Activated CD4-positive, alpha-beta T cell treated with anti-CD3 and anti-CD28 coated beads, Interleukin-10, Interleukin-2, amounts not matched to agents 100 ng/mL and 50 ng/mL, durations not matched to agents 16 hours and 8 hours (primary cell): ENCODE data around the gene CNTNAP2.
"Not testable (repeated sequence)": the region's sequence is repeated elsewhere in the genome, so short reads cannot be mapped to it uniquely, and the experiment has no call there.

Experiments used
- DNase-seq: peaks from one replicate; pipeline ENCODE4 v3.0.0-alpha.2; 2020

The CNTNAP2 gene

GRCh38 chr7:148397551-148397950 lies 2280.9 kb downstream of the CNTNAP2 start:
- DNase-seq: no peak

- no peak for DNase-seq
These were observed 2281.4 kb downstream of the CNTNAP2 start for GRCh38 chr7:148397985-148398384.

- peak; percentile 28 for DNase-seq
These were observed 2282.3 kb downstream of the CNTNAP2 start for GRCh38 chr7:148398844-148399365.

GRCh38 chr7:148400101-148400500 lies 2283.5 kb downstream of the CNTNAP2 start:
- no peak for DNase-seq

GRCh38 chr7:148402159-148402558 lies 2285.6 kb downstream of the CNTNAP2 start:
- no peak for DNase-seq

- DNase-seq: no peak
These were observed 2286.9 kb downstream of the CNTNAP2 start for GRCh38 chr7:148403466-148403993.

- DNase-seq: no peak
These were observed 2291.7 kb downstream of the CNTNAP2 start for GRCh38 chr7:148408307-148408706.

GRCh38 chr7:148410905-148411304 lies 2294.3 kb downstream of the CNTNAP2 start:
- no peak for DNase-seq

GRCh38 chr7:148412691-148413090 lies 2296.1 kb downstream of the CNTNAP2 start:
- no peak for DNase-seq

GRCh38 chr7:148419856-148420832 lies 2303.5 kb downstream of the CNTNAP2 start:
- peak; percentile 65 for DNase-seq

- DNase-seq: no peak
These were observed 2305.4 kb downstream of the CNTNAP2 start for GRCh38 chr7:148422030-148422429.

- DNase-seq: not testable (repeated sequence)
These were observed 2309.8 kb downstream of the CNTNAP2 start for GRCh38 chr7:148426393-148426792.

- DNase-seq: not testable (repeated sequence)
These were observed 2314.1 kb downstream of the CNTNAP2 start for GRCh38 chr7:148430690-148431089.

- DNase-seq: no peak
These were observed 2317.1 kb downstream of the CNTNAP2 start for GRCh38 chr7:148433521-148434180.

- DNase-seq: no peak
These were observed 2317.7 kb downstream of the CNTNAP2 start for GRCh38 chr7:148434181-148434757.

- DNase-seq: no peak
These were observed 2318.3 kb downstream of the CNTNAP2 start for GRCh38 chr7:148434887-148435286.

GRCh38 chr7:148435715-148436114 lies 2319.1 kb downstream of the CNTNAP2 start:
- DNase-seq: no peak

- DNase-seq: no peak
These were observed 2319.5 kb downstream of the CNTNAP2 start for GRCh38 chr7:148436135-148436534.

GRCh38 chr7:148436571-148436970 lies 2320.0 kb downstream of the CNTNAP2 start:
- no peak for DNase-seq

GRCh38 chr7:148437043-148437442 lies 2320.4 kb downstream of the CNTNAP2 start:
- no peak for DNase-seq

GRCh38 chr7:148442141-148442655 lies 2325.6 kb downstream of the CNTNAP2 start:
- DNase-seq: no peak

- DNase-seq: no peak
These were observed 2326.3 kb downstream of the CNTNAP2 start for GRCh38 chr7:148442933-148443332.
